HG03097 (cell line): ENCODE data around the gene ZNF420.

ENCODE experiments used
- ATAC-seq: cut with Tn5 transposase; IDR thresholded peaks from one replicate; pipeline ENCODE4 v1.9.1; 2021; ENCODE audit not compliant: unreplicated experiment, low FRiP score

ZNF420 gene

GRCh38 chr19:37136111-37136510 lies 57.9 kb downstream of the ZNF420 start:
- ATAC-seq, result no peak

GRCh38 chr19:37148214-37148613 lies 70.0 kb downstream of the ZNF420 start:
- ATAC-seq, result no peak

GRCh38 chr19:37160153-37160552 lies 81.9 kb downstream of the ZNF420 start:
- ATAC-seq, result no peak

GRCh38 chr19:37165635-37166034 lies 87.4 kb downstream of the ZNF420 start:
- ATAC-seq, result no peak

- ATAC-seq, result peak; percentile 94
These were observed 94.4 kb downstream of the ZNF420 start, which contains the start of gene ZNF585A for GRCh38 chr19:37172368-37173366. Gene ZNF585A (minus strand): TSS chr19:37172695. CDS start chr19:37169910, 2,785 bp downstream.
